IPS DF 6.9 (cell line): ENCODE measurements around the gene PAMR1.
"Not testable (repeated sequence)": the region's sequence is repeated elsewhere in the genome, so short reads cannot be mapped to it uniquely, and the experiment has no call there.

Experiments used
- DNase-seq: peaks from one replicate; pipeline ENCODE4 v3.0.0-alpha.2; 2013; ENCODE audit warnings: low read depth, low spot score
- H3K27ac ChIP-seq: one replicate; pipeline ENCODE4 v1.5.1; 2013; ENCODE audit warnings: low read length, control low read depth
- H3K27me3 ChIP-seq: 2 replicates; pipeline ENCODE4 v1.6.1; 2013; ENCODE audit warnings: mild to moderate bottlenecking, low read length; ENCODE audit not compliant: control insufficient read depth, insufficient read depth
- H3K36me3 ChIP-seq: 2 replicates; pipeline ENCODE4 v1.6.1; 2013; ENCODE audit warnings: low read length; ENCODE audit not compliant: control insufficient read depth, insufficient read depth
- H3K4me1 ChIP-seq: 2 replicates; pipeline ENCODE4 v1.6.1; 2013; ENCODE audit warnings: low read length; ENCODE audit not compliant: control insufficient read depth, insufficient read depth
- H3K4me3 ChIP-seq: 2 replicates; pipeline ENCODE4 v1.5.1; 2013; ENCODE audit warnings: mild to moderate bottlenecking, low read length
- H3K9me3 ChIP-seq: 2 replicates; pipeline ENCODE4 v1.6.1; 2013; ENCODE audit warnings: low read length, inconsistent platforms; ENCODE audit not compliant: control insufficient read depth, insufficient read depth
- WGBS: extraction: QIAGEN DNeasy Blood & Tissue Kit; methylation state at CpG from one replicate; pipeline ENCODE4 v1.1.7; 2013; ENCODE audit warnings: mixed read lengths, missing lambda C conversion rate; ENCODE audit not compliant: insufficient read length, insufficient coverage; 5-methylcytosine and 5-hydroxymethylcytosine counted together

PAMR1 gene

GRCh38 chr11:35523861-35524260 lies 1.6 kb downstream of the PAMR1 start:
- H3K36me3 ChIP-seq: no peaks in the 10 kb centered on the region
- H3K27ac ChIP-seq: no peak overlapping the region
- whole genome bisulfite sequencing: no CpG with 5 or more reads among the region's 5 CpGs
- peaks cover 5% of the 10 kb centered on the region for H3K4me1 ChIP-seq
- H3K9me3 ChIP-seq: no peaks in the 10 kb centered on the region
- H3K27me3 ChIP-seq: no peaks in the 10 kb centered on the region; the same call in 1 of the 2 replicates
- H3K4me3 ChIP-seq: no peak overlapping the region
- DNase-seq: no peak

- DNase-seq: no peak
- Histone ChIP-seq H3K4me1 (peaks cover 5% of the 10 kb centered on the region), H3K4me3 (no peak overlapping the region), H3K27ac (no peak overlapping the region), H3K27me3 (no peaks in the 10 kb centered on the region; the same call in 1 of the 2 replicates), H3K36me3 (no peaks in the 10 kb centered on the region), H3K9me3 (no peaks in the 10 kb centered on the region)
- WGBS: no CpG with 5 or more reads among the region's 7 CpGs
Measured at GRCh38 chr11:35523331-35523768, 2.1 kb downstream of the PAMR1 start.

- not testable (repeated sequence) for H3K4me3 ChIP-seq, H3K9me3 ChIP-seq, H3K27me3 ChIP-seq, DNase-seq, H3K36me3 ChIP-seq, H3K4me1 ChIP-seq, H3K27ac ChIP-seq
- no CpG with 5 or more reads among the region's 5 CpGs for WGBS
Measured at GRCh38 chr11:35522091-35522490, 3.3 kb downstream of the PAMR1 start.

- no peaks in the 10 kb centered on the region for H3K9me3 ChIP-seq
- H3K27me3 ChIP-seq: no peaks in the 10 kb centered on the region
- WGBS: no CpG with 5 or more reads among the region's 1 CpG
- no peak overlapping the region for H3K4me3 ChIP-seq
- peaks cover 3% of the 10 kb centered on the region; the same call in 1 of the 2 replicates for H3K4me1 ChIP-seq
- DNase-seq: no peak
- no peak overlapping the region for H3K27ac ChIP-seq
- H3K36me3 ChIP-seq: no peaks in the 10 kb centered on the region
Measured at GRCh38 chr11:35520376-35520775, 5.0 kb downstream of the PAMR1 start.

GRCh38 chr11:35518766-35519165 lies 6.7 kb downstream of the PAMR1 start:
- Histone ChIP-seq H3K9me3 (no peaks in the 10 kb centered on the region), H3K27ac (no peak overlapping the region), H3K36me3 (no peaks in the 10 kb centered on the region), H3K27me3 (no peaks in the 10 kb centered on the region), H3K4me3 (no peak overlapping the region), H3K4me1 (peaks cover 1% of the 10 kb centered on the region; the same call in 1 of the 2 replicates)
- DNase-seq: no peak
- no CpG with 5 or more reads among the region's 1 CpG for WGBS

- no peak overlapping the region for H3K4me3 ChIP-seq
- no peaks in the 10 kb centered on the region for H3K36me3 ChIP-seq
- H3K27ac ChIP-seq: no peak overlapping the region
- WGBS: no CpG with 5 or more reads among the region's 1 CpG
- no peak for DNase-seq
- no peaks in the 10 kb centered on the region for H3K4me1 ChIP-seq
- H3K27me3 ChIP-seq: no peaks in the 10 kb centered on the region
- no peaks in the 10 kb centered on the region for H3K9me3 ChIP-seq
Measured at GRCh38 chr11:35517481-35517880, 7.9 kb downstream of the PAMR1 start.

- no peaks in the 10 kb centered on the region for H3K27me3 ChIP-seq
- H3K27ac ChIP-seq: no peak overlapping the region
- no peaks in the 10 kb centered on the region for H3K36me3 ChIP-seq
- no peaks in the 10 kb centered on the region for H3K4me1 ChIP-seq
- no CpG with 5 or more reads among the region's 4 CpGs for WGBS
- no peak overlapping the region for H3K4me3 ChIP-seq
- DNase-seq: no peak
- no peaks in the 10 kb centered on the region for H3K9me3 ChIP-seq
Measured at GRCh38 chr11:35516403-35516802, 9.0 kb downstream of the PAMR1 start.

- WGBS: no CpG with 5 or more reads among the region's 3 CpGs
- Histone ChIP-seq H3K4me3 (no peak overlapping the region), H3K27me3 (no peaks in the 10 kb centered on the region), H3K9me3 (no peaks in the 10 kb centered on the region), H3K4me1 (no peaks in the 10 kb centered on the region), H3K36me3 (no peaks in the 10 kb centered on the region), H3K27ac (no peak overlapping the region)
- DNase-seq: no peak
Measured at GRCh38 chr11:35515224-35515623, 10.2 kb downstream of the PAMR1 start.

GRCh38 chr11:35514481-35514880 lies 10.9 kb downstream of the PAMR1 start:
- H3K36me3 ChIP-seq: no peaks in the 10 kb centered on the region
- H3K4me3 ChIP-seq: no peak overlapping the region
- H3K9me3 ChIP-seq: no peaks in the 10 kb centered on the region
- no peak for DNase-seq
- no CpG with 5 or more reads among the region's 3 CpGs for WGBS
- no peak overlapping the region for H3K27ac ChIP-seq
- no peaks in the 10 kb centered on the region for H3K27me3 ChIP-seq
- H3K4me1 ChIP-seq: no peaks in the 10 kb centered on the region

GRCh38 chr11:35511666-35512065 lies 13.8 kb downstream of the PAMR1 start:
- no CpG with 5 or more reads among the region's 5 CpGs for WGBS
- DNase-seq: no peak
- no peak overlapping the region for H3K27ac ChIP-seq
- no peak overlapping the region for H3K4me3 ChIP-seq
- no peaks in the 10 kb centered on the region for H3K36me3 ChIP-seq
- no peaks in the 10 kb centered on the region for H3K27me3 ChIP-seq
- H3K9me3 ChIP-seq: no peaks in the 10 kb centered on the region
- no peaks in the 10 kb centered on the region for H3K4me1 ChIP-seq

- no peaks in the 10 kb centered on the region for H3K27me3 ChIP-seq
- H3K4me3 ChIP-seq: no peak overlapping the region
- H3K36me3 ChIP-seq: no peaks in the 10 kb centered on the region
- no peak overlapping the region for H3K27ac ChIP-seq
- DNase-seq: no peak
- no peaks in the 10 kb centered on the region for H3K9me3 ChIP-seq
- no CpG with 5 or more reads among the region's 2 CpGs for WGBS
- H3K4me1 ChIP-seq: no peaks in the 10 kb centered on the region
Measured at GRCh38 chr11:35507688-35508087, 17.7 kb downstream of the PAMR1 start.
